ENCODE results near the gene LMX1B.

- TF ChIP-seq POLR2A (IDR thresholded peaks at IDR 0.05; ENCODE audit: low read length) (no peak), GATA1 (IDR thresholded peaks at IDR 0.05; ENCODE audit: low read depth, low read length) (no peak)
Observed at GRCh38 chr9:126638571-126639132, 24.9 kb downstream of the LMX1B start.

Data from erythroblast (primary cell).